Stimulated activated naive CD4-positive, alpha-beta T cell (primary cell): ENCODE results near the gene SGIP1.
A peak's percentile ranks its signal among the peaks of the same experiment; 100 is the strongest.

Experiments
- DNase-seq, 6 experiments: peaks; one replicate each; lab custom pipeline; 2025; lab: John Stamatoyannopoulos, UW

SGIP1 gene

DNA sequence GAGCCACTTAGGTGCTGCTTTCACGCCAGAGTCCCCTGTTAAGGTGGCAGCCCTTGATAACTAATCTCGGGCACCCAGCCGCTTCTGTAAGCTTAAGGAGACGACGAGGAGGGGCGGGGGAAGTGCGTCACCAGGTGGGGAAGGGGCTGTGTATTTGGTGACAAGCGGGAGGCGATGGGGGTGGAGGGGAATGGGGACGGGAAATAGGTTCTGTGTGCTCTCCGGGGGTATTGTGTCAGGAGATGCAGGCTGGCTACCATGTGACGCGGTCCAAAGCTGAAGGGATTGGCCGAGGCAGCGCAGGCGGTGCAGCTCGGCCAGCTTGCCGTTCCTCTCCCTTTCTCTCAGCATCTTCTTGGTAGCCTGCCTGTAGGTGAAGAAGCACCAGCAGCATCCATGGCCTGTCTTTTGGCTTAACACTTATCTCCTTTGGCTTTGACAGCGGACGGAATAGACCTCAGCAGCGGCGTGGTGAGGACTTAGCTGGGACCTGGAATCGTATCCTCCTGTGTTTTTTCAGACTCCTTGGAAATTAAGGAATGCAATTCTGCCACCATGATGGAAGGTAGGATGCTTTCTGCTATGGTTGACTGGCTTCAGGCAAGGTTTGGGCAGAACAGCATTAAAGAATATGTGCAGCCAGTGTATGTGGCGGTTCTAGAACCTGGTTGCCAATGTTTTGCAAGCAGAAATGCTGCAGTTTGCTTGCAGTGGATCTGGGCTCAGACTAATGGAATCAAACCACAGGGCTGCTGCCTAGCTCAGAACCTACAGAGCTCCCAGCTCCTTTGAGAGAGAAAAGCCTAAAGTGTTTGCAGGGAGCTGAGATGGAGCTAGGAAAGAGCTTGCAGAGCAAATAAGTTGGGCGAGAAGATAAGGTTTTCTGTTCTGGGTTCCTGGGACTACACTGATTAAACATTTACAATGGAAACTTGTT is at the start of gene SGIP1:
Gene SGIP1 (plus strand): TSS at position 350 of the 937 bp plus-strand sequence. CDS start 206 bp downstream, at position 556.
- DNase-seq = peak in 2 of 6 experiments; percentile 1 to 12

GRCh38 chr1:66489151-66489550 is 44.8 kb upstream of the SGIP1 start:
- DNase-seq = no peak

GRCh38 chr1:66489972-66490601 is 43.9 kb upstream of the SGIP1 start:
- no peak for DNase-seq

DNA sequence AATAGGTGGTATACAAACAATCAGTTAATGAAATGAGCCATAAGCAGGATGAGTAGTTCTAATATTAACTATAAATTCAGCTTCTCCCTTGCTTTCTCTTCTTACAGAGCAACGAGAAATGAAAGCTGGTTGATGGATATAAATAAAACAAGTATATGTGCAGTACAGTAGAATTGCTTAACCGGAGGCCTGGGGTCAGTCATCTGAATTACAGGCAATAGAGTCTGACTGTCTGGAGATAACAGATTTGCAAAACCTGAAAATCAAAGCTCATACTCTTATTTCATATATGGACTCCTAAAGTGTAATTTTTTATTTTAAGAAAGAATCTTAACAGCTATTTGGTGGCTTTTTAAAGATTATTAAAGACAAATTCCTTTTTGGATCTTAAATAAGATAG is 43.1 kb upstream of the SGIP1 start:
- no peak for DNase-seq

DNA sequence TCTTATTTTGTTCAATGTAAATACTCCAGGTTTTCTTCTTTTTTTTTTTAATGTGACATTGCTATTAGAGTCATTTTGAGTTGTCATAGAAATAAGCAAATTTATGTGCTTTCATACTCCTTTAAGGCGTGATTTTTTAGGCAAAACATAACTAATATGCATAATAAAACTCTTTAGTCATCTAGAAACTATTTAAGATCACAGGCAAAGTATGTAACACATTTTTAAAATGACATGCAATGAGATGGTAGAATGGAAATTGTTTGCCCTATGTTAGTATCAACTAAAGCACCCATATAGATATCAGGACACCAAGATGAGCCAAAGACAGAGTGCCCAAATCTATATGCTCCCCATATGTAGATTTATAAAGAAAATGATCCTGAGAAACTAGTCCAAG is 41.5 kb upstream of the SGIP1 start:
- DNase-seq = no peak

GRCh38 chr1:66493731-66494130 is 40.2 kb upstream of the SGIP1 start:
- no peak for DNase-seq

DNA sequence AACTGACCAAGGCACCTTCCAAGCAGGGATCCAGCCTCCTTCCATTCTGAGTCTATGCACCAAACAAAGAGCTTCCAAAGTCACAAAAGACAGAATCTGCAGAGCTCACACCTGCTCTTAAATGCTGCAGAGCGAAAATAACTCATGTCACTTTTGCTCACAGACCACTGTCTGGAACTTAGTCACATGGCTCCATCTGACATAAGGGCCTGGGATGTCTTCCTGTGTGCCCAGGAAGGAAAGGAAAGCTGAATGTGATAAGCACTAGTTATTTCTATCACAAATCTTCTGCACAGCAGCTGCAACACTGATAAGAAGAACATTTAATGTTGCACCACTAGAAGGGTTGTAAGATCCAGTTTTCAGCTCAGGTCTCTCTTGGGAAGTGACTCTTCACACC is 39.5 kb upstream of the SGIP1 start:
- DNase-seq = no peak

GRCh38 chr1:66495495-66495894 is 38.5 kb upstream of the SGIP1 start:
- no peak for DNase-seq

- no peak for DNase-seq
These were observed 36.0 kb upstream of the SGIP1 start for GRCh38 chr1:66497910-66498309.

- DNase-seq = no peak
These were observed 33.7 kb upstream of the SGIP1 start for GRCh38 chr1:66500301-66500700.

DNA sequence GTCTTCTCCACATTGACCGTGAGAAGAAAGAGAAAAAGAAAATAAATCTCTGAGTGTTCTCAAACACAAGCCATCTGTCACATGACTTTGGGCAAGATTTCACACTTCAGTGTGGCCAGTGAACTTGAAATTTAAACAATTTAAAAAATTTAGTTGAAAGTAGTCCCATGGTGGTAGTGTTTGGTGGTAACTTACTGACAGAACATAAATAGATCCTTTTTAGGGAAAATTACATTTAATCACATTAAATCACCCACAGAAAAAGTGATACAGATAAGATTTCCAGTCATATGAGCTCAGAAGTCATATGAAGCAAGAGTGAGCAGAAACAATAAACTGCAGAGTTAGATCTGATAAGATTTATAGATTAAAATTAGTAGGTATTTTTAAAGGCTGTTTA is 31.9 kb upstream of the SGIP1 start:
- DNase-seq = no peak

DNA sequence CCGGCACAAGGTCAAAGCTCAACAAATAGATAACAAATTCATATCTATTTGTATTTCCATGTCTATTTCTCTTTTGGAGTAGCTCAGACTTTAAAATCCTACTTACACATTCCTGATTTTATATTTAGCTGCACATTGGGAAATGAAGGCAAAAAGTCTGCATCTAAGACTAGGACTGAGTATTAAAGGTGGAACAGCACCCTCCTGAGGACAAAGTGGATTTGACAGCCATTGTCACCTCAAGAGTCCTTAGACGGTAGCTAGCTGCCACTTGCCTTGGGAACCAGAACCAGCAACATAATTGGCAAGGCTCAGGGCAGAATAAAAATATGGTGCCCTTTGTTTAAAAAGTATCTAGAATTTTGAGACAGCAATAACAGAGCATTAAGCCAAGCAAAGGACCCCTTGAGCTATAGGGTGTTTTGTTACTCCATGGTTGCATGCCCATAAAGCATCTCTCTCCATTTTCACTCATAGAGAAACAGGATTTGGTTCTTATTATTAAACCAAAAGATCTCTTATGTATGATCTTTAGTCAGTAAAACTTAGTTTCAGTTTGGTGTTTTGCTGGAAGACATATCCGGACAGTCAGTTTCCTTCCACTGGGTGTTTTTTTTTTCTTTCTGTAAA is 30.0 kb upstream of the SGIP1 start:
- peak in 1 of 6 experiments; percentile 3 for DNase-seq

- no peak for DNase-seq
These were observed 28.1 kb upstream of the SGIP1 start for GRCh38 chr1:66505671-66506392.

DNA sequence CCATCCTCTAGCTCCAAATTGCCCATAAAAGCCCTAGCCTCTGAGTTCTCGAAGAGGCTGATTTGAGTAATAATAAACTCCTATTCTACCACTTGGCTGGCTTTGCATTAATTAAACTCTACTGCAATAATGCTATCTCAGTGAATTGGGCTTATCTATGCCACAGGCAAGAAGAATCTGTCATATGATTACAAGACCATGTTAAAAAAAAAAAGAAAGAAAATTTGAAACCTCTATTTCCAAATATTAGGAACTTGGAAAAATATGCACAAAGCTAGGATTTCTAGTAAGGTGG is 27.6 kb upstream of the SGIP1 start:
- no peak for DNase-seq

GRCh38 chr1:66506991-66507390 is 27.0 kb upstream of the SGIP1 start:
- no peak for DNase-seq

DNA sequence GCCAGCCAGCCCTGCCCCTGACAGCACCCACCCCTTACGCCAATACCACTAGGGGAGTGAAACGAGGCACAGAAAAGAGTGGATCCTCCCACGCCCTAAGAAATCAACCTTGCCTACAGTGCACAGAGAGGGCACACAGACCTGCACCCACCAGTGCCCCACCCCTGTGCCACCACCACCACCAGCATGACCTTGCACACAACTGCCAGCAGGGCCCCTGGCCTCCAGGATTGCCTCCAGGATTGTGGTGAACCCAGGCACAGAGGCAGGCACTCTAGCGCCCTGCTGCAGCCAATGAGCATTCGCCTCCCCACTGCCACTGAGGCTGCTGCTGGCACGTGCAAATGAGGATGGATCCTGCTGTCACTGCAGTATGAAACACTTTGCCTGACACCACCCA is 23.5 kb upstream of the SGIP1 start:
- no peak for DNase-seq

DNA sequence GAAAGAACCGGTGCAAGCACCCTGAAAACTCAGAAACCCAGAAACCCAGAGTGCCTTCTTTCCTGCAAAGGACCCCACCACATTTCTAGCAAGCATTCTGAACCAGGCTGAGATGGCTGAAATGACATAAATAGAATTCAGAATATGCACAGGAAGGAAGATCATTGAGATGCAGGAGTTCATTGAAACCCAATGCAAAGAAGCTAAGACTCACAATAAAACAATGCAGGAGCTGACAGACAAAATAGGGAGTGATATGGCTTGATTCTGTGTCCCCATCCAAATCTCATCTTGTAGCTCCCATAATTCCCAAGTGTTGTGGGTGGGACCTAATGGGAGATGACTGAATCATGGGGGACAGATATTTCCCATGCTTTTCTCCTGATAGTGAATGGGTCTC is 22.8 kb upstream of the SGIP1 start:
- no peak for DNase-seq

GRCh38 chr1:66517959-66518358 is 16.0 kb upstream of the SGIP1 start:
- DNase-seq = no peak

GRCh38 chr1:66518654-66519053 is 15.3 kb upstream of the SGIP1 start:
- DNase-seq = no peak

DNA sequence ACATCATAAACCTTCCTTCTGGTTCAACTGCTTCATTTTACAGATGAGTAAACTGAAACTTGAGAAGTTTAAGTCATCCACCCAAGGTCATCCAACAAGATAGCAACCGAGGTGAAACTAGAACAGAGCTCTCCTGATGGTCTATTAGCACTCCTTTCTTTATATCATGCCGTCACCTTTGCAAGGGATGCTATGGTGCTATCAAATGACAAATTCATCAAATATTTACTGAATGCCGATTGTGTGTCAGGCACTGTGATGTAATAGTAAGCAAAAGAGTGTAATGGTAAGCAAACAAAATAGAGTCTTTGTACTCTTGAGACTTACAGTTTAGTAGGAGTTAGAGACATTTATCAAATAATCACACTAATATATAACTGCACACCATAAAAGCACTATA is 14.0 kb upstream of the SGIP1 start:
- no peak for DNase-seq

DNA sequence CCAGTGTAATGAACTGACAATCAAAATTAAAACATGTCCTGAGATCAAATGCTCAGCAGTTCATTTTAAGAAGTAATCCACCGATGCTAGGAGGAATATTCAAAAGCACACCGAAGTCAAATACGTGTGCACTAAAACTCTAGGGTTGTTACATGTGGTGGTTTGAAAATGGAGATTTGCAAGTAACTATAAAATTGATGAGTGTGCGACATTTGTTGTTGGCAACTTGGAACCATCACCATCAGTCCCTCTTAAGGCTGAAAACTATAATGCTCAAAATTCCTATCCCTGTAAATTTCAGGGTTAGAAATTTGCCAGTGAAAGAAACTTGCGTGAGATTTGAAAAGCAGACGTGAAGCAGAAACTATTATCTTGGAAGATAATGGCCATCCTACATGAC is 13.3 kb upstream of the SGIP1 start:
- no peak for DNase-seq

- no peak for DNase-seq
These were observed 12.1 kb upstream of the SGIP1 start for GRCh38 chr1:66521721-66522365.
